COLO668 (cell line): ENCODE data around the gene EDIL3.
"Not testable (repeated sequence)": the region's sequence is repeated elsewhere in the genome, so short reads cannot be mapped to it uniquely, and the experiment has no call there.

Experiments
- DNase-seq: peaks from one replicate; lab custom pipeline; 2025; ENCODE audit not compliant: unreplicated experiment; lab: John Stamatoyannopoulos, UW

Gene EDIL3

GRCh38 chr5:84197538-84197937, 187.1 kb downstream of the EDIL3 start:
- DNase-seq, result no peak

GRCh38 chr5:84191281-84191680, 193.4 kb downstream of the EDIL3 start:
- DNase-seq, result no peak

- no peak for DNase-seq
These were observed 199.8 kb downstream of the EDIL3 start for GRCh38 chr5:84184857-84185256.

GRCh38 chr5:84181093-84181492, 203.6 kb downstream of the EDIL3 start:
- no peak for DNase-seq

- DNase-seq, result no peak
These were observed 215.8 kb downstream of the EDIL3 start for GRCh38 chr5:84168841-84169240.

GRCh38 chr5:84163671-84164070, 221.0 kb downstream of the EDIL3 start:
- no peak for DNase-seq

- DNase-seq, result no peak
These were observed 222.0 kb downstream of the EDIL3 start for GRCh38 chr5:84162695-84163094.

- DNase-seq, result not testable (repeated sequence)
These were observed 224.0 kb downstream of the EDIL3 start for GRCh38 chr5:84160650-84161049.

GRCh38 chr5:84149094-84149493, 235.6 kb downstream of the EDIL3 start:
- no peak for DNase-seq

- DNase-seq, result no peak
These were observed 236.0 kb downstream of the EDIL3 start for GRCh38 chr5:84148651-84149050.

GRCh38 chr5:84137541-84137940, 247.1 kb downstream of the EDIL3 start:
- DNase-seq, result no peak

GRCh38 chr5:84131372-84131771, 253.3 kb downstream of the EDIL3 start:
- no peak for DNase-seq

GRCh38 chr5:84130006-84130580, 254.6 kb downstream of the EDIL3 start:
- no peak for DNase-seq

GRCh38 chr5:84125216-84125615, 259.5 kb downstream of the EDIL3 start:
- no peak for DNase-seq

- DNase-seq, result no peak
These were observed 265.4 kb downstream of the EDIL3 start for GRCh38 chr5:84119252-84119651.

GRCh38 chr5:84118551-84118950, 266.1 kb downstream of the EDIL3 start:
- DNase-seq, result no peak

- no peak for DNase-seq
These were observed 269.0 kb downstream of the EDIL3 start for GRCh38 chr5:84115727-84116126.

GRCh38 chr5:84113246-84114105, 271.2 kb downstream of the EDIL3 start:
- peak; percentile 61 for DNase-seq

- no peak for DNase-seq
These were observed 291.9 kb downstream of the EDIL3 start for GRCh38 chr5:84092738-84093137.

- peak; percentile 1 for DNase-seq
These were observed 293.4 kb downstream of the EDIL3 start for GRCh38 chr5:84091127-84091799.

- peak; percentile 18 for DNase-seq
These were observed 295.7 kb downstream of the EDIL3 start for GRCh38 chr5:84088996-84089395.

- no peak for DNase-seq
These were observed 298.2 kb downstream of the EDIL3 start for GRCh38 chr5:84086511-84086910.
